GM21360 (cell line): ENCODE data around the gene MRM3.
"Not testable (repeated sequence)": the region's sequence is repeated elsewhere in the genome, so short reads cannot be mapped to it uniquely, and the experiment has no call there.

ENCODE experiments used
- ATAC-seq: cut with Tn5 transposase; IDR thresholded peaks from one replicate; pipeline ENCODE4 v1.9.1; 2021; ENCODE audit warnings: mild to moderate bottlenecking, moderate library complexity; ENCODE audit not compliant: unreplicated experiment

MRM3 gene

DNA sequence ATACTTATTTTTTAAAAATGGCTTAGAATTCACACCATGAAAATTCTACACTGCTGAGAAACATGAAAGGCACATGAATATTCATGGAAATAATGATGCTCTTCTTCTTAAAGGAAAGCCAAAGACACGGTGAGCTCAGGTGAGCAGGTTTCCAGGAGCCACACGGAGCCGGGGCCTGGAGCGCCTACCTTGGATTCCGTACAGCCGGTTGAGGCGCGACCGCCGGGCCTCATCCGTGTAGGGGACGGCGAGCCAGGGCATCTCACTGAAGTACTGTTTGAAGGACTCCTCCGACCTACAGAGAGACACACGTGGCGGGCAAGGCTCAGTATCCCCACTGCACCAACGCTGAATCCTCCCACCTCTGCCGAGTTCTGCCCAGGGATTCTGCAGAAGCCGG lies 37.1 kb downstream of the MRM3 start:
- no peak for ATAC-seq

DNA sequence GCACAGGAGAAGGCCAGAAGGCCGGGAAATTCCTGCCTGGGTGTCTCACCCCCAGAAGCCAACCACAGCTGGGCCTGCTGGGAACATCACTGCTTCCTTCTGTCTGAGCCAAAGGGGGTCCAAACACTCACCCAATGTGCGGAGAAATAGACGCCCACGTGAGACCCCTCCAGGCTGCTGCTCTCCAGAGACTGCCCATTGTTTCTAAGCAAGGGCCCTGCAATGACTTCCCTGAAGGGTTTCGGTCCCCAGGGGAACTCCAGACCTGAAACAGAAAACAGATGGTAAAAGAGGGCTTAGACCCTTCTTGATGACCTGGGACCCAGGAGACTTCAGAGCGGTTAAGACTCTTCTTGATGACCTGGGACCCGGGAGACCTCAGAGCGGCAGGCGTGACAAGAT lies 41.3 kb downstream of the MRM3 start:
- ATAC-seq: peak; percentile 46

DNA sequence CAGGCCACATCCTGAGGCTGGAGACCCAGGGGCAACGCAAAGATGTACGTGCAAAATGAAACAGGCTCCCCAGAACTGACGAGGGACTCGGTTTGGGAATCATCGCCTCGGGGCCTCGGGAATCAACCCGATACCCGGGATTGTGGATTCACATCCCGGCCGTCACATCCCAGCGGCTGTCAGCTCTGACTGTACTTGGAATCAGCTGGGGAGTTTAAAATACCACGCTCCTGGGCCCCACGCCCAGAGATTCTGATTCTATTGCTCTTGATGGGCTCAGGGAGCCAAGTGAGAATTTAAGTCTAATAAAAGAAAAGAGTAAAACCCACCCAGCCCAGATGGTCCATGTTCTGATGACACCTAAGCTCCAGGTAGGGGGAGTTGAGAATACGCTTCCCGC lies 42.2 kb downstream of the MRM3 start:
- no peak for ATAC-seq

DNA sequence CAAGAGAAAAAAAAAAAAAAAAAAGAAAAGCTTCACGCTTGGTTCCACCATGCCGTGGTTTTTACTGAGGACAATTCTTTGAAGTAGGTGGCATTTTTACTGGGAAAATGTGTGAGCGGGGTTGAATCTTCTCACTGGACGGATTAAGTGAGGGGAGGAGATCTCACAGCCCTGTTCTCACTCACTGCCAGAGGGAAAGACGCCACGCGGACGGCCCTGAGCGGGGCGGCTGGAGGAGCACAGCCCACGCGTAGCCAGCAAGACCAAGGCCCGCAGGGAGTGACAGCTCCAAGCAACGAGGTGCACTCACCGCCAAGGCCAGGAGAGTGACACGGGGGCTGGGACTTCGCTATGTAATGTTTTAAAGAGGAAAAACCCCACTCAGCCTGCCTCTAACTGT lies 43.1 kb downstream of the MRM3 start:
- no peak for ATAC-seq

DNA sequence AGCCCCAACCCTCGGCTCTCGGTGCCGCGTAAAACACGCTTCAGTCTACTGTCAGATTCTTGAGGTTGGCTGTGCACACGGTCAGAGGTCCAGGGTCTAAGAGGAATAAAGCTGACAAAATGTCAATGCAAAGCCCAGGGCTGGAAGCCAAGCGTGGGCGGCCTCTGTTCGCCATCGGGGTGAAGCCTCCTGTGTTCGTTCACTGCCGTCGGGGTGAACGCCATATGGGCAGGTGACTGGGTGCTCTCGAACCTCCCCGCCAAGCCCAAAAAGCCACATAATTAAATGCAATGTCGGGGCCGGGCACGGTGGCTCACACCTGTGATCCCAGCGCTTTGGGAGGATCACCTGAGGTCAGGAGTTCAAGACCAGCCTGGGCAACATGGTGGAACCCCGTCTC lies 44.6 kb downstream of the MRM3 start:
- no peak for ATAC-seq

DNA sequence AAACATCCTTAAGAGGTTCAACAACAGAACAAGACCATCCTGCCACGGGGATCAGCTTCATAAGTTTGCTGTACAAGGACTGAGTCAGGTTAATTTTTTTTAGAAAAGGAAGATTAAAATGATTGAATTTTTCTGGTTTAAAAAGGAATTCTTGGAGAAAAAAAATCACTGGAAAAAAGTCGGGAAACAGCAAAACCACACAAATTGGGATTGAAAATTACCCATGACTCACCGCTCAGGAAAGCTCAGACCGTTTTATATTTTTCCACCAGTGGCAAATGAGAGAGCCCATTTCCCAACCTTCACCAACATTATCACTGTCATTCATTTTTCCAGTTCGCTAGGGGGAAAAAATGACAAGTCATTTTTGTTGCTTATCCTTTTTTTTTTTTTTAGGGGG lies 46.6 kb downstream of the MRM3 start:
- no peak for ATAC-seq

DNA sequence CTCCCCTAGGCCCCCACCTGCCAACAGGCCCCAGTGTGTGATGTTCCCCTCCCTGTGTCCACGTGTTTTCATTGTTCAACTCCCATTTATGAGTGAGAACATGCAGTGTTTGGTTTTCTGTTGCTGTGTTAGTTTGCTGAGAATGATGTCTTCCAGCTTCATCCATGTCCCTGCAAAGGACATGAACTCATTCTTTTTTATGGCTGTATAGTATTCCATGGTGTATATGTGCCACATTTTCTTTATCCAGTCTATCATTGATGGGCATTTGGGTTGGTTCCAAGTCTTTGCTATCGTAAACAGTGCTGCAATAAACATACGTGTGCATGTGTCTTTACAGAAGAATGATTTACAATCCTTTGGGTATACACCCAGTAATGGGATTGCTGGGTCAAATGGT lies 47.5 kb downstream of the MRM3 start:
- ATAC-seq: not testable (repeated sequence)

DNA sequence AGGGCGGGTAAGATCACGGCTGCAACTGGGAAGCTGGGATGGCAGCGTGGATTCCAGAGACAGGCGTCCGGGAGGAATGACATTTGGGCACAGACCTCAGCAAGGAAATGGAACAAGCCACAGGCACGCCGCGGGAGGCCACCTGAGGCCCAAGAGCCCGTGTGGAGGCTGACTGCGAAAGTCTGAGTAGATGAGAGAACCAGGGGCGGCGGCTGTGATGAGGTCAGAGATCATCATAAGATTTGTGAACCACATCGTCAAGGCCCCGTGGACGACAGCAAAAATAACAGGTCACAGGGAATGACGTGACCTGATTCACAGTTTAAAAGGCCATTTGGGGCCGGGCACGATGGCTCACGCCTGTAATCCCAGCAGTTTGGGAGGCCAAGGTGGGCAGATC lies 48.2 kb downstream of the MRM3 start:
- no peak for ATAC-seq

DNA sequence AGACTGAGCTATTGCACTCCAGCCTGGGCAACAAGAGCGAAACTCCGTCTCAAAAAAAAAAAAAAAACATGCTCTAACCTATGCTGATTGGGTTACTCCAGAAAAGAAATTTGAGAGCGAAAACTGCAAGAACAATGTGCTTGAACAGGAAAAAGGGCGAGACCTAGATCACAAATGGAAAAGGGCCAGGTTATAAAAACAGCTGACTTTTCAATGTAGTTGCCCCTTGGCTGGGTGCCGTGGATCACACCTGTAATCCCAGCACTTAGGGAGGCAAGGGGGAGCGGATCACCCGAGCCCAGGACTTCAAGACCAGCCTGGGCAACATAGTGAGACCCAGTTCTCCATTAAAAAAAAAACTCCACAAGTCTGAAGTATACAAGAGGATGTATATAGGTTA lies 48.8 kb downstream of the MRM3 start:
- ATAC-seq: no peak

DNA sequence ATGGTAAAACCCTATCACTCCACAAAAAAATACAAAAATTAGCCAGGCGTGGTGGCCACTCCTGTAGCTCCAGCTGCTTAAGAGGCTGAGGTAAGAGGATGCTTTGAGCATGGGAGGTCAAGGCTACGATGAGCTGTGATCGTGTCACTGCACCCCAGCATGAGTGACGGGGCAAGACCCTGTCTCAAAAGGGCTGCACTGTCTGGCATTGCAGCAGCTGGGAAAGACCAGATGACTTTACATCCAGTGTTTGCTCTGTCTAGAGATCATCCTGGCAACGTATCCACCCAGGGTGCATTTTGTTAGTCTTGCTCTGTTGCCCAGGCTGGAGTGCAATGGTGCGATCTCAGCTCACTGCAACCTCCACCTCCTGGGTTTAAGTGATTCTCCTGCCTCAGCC lies 52.0 kb downstream of the MRM3 start:
- ATAC-seq: no peak

DNA sequence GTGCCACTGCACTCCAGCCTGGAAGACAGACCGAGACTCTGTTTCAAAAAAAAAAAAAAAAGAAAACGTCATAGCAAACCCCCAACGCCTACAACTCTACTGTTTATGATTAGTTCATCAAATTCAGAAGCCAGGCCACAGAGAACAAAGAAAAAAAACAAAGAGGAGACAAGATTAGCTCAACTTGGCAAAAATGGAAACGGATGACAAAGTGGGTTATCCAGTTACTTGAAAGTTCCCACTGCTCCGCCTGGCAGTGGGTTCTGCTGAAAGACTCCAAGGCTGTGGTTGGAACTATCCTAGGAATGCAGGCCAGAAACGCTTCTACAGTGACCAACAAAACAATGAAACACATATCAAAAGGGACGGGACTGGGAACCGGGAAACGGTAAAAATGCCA lies 53.1 kb downstream of the MRM3 start:
- ATAC-seq: no peak

DNA sequence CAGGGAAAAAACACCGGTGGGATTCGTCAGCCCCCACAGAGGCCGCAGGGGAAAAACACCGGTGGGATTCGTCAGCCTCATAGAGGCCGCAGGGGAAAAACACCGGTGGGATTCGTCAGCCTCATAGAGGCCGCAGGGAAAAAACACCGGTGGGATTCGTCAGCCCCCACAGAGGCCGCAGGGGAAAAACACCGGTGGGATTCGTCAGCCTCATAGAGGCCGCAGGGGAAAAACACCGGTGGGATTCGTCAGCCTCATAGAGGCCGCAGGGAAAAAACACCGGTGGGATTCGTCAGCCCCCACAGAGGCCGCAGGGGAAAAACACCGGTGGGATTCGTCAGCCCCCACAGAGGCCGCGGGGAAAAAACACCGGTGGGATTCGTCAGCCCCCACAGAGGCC lies 53.6 kb downstream of the MRM3 start:
- not testable (repeated sequence) for ATAC-seq

DNA sequence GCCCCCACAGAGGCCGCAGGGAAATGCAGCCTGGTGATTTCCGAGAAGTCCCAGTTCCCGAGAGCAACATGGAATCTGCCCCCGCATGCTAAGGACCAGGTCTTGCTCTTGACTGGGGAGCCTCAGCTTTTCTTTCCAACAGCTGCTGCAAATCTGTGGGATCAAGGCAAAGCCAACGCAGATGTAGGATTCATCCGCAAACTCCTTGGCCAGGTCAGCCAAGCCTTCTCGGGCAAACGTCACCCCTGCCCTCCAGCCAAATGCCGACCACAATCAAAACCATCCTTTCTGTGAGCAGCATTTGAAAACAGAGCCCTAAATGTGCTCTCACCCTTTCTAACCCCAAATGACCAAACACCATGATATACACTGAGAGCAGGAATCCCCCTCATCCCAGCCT lies 54.0 kb downstream of the MRM3 start:
- no peak for ATAC-seq

DNA sequence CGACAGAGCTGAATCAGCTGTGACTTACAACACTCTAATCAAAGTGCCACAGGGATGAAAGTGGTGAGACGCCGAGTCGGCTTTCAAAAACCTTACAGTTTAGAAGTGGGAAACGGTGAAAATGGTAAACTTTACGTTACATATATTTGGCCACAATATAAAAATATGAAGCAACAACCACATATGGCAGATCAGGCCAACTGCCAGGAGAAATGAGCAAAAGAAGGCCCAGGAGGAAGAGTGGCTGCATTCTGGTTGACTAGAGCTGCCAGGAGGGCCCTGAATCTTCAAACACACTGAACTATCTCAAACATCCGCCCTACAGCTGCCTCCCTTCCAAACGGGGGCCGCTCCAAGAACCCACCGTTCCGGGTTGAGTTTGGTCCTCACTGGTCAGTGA lies 56.3 kb downstream of the MRM3 start:
- no peak for ATAC-seq

DNA sequence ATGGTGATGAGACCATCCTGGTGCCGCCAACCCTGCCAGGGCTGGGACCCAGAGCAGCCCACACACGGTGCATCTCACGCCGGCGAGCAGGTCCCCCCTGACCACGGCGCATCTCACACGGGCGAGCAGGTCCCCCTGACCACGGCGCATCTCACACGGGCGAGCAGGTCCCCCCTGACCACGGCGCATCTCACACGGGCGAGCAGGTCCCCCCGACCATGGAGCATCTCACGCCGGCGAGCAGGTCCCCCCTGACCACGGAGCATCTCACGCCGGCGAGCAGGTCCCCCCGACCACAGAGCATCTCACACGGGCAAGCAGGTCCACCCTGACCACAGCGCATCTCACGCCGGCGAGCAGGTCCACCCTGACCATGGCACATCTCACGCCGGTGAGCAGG lies 59.2 kb downstream of the MRM3 start:
- ATAC-seq: no peak
